A172 (cell line): ENCODE measurements around the gene TLE1. TPM values are rescaled to one million over a fixed set of nuclear protein-coding genes. Genes with fewer than 3 reads are reported as not detected.

Source experiments
- DNase-seq: peaks from one replicate; pipeline ENCODE4 v3.0.0-alpha.2; 2015; ENCODE audit warnings: low spot score
- total RNA-seq: library from RNA; depleted of rRNA; stranded (reverse); fragments of >200 nt; shearing (Covaris generic); gene quantifications from 2 replicates; pipeline ENCODE4 v1.2.3, GENCODE V29; 2014

Gene TLE1
- total RNA-seq, 1 experiment from 2014 or later, result 12.1 TPM

GRCh38 chr9:81578606-81579005 lies 110.7 kb downstream of the TLE1 start:
- peak; percentile 39 for DNase-seq

DNA sequence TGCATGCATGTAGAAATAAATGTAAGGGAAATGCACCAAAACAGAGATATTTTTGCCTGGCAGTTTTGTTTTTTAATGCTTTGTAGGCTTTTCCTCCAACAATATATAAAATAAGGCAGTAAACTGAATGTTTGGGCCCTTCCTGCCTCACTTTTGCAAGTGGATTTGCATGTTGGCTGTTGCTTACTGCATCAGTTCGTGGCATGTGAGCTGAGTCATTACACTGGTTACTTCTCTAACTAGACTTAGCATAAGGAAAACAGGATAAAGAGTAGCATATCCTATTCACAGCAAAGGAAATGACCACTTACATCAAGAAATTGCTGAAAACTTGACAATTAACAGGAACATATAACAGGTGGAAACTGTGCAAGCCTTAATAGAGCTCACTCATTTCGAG lies 113.4 kb downstream of the TLE1 start:
- no peak for DNase-seq

GRCh38 chr9:81574405-81574804 lies 114.9 kb downstream of the TLE1 start:
- peak; percentile 63 for DNase-seq

DNA sequence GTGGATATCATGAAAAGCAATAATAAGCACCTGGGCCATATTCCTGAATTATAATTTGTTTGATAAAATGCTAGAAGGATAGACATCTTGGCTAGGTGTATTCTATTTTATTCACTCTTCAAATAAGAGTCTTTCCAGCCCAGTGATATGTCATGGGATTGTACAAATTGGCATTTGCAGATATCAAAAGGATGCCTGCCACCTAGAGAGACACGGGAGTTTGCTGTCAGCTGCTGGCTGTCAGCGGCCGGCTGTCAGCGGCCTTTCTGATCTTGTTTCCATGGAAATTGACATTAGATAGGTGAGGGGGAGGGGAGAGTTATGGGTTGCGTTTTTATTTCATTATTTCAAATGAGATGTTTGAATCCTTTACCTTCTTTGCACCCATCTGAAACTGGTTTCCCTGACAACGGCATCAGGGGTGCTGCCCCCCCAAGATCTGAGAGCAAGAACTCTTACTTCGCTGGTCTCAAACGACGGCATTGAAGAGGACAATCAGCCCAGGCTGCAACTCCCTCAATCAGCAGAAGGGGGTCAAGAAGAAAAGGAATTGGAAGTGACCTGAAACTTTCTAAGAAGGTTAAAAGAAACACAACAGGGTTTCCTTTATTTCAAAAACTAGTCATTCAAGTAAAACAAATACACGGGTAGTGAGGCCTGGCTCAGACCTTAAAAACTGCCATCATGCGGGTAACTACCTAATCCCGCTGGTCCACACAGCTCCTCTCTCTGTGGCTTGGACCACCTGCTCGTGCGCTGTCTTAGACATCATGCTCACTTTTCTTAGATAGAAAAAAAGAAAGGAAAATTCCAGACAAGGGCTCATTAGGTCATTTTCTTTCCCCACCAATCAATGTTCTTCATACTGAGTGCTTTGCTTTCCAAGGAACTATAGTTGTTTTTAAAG lies 115.7 kb downstream of the TLE1 start:
- no peak for DNase-seq

DNA sequence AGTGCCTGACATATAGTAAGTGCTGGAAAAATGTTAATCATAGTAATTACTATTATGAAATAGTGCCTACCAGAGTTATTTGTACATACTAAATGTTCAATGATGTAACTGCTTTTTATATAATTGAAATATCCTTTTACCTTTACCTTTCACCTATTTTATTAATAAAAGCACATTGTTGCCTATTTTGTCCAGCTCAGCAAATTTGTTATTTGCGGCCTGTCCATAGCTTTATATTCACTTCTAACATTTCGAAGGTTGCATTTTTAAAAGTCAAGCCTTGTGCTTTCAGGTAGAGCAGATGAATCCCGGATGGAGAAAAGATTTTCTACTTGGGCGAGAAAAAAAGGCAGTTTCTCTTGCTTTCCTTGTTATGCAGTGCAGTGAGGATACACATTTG lies 119.3 kb downstream of the TLE1 start:
- no peak for DNase-seq

- DNase-seq, result no peak
Observed at GRCh38 chr9:81566074-81566698, 123.2 kb downstream of the TLE1 start.

DNA sequence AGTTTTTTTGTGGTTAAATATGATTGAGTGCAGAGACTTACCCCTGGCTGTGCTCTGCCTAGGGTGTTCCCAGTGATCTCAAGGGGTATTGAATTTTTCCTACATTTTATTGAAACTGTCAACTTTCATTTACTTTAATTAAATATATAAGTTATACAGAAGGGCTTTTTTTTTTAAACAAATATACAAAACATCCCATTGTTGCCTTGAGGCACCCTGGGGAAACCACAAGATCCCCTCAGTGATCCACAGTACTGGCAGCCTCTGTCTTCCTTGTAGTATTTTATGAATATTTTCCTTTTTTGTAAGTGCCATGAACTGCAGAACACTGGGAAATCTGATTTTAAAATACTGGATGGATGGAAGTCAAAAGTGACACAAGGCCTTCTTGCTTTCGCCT lies 123.7 kb downstream of the TLE1 start:
- DNase-seq, result no peak

- no peak for DNase-seq
Observed at GRCh38 chr9:81565144-81565543, 124.2 kb downstream of the TLE1 start.

- no peak for DNase-seq
Observed at GRCh38 chr9:81564632-81565031, 124.7 kb downstream of the TLE1 start.

DNA sequence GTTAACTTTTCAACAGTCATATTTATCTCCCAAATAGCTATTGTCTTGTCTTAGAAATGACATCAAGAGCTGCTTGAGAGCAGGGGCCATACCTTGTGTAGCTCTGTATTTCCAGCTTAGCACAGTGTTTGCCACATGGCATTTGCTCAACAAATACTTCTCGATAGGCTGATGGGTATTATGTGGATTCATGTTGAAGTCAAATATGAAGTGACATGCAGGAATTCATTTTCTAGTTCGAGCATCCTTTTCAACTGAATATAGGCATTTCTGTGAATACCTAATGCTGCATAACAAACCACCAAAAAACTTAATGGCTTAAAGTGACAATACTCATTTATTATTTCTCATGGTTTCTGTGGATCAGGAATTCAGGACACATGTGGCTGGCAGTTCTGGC lies 125.6 kb downstream of the TLE1 start:
- no peak for DNase-seq

DNA sequence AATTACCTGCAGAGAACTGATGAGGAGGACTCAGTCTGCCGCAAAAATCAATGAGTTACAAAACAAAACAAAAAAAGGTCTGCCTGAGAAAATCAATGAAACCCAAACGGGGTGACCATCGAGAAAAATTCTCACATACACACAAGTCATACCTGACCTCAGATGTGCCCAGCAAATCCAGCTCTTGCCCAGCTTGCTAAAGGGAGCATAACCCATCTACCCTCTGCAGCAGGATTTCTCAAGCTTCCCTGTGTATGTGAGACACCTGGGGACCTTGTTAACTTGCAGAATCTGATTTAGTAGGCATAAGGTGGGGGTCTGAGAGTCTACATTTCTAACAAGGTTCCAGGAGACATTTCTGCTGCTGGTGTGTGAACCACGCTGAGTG lies 126.3 kb downstream of the TLE1 start:
- no peak for DNase-seq

GRCh38 chr9:81562231-81563019 lies 126.9 kb downstream of the TLE1 start:
- DNase-seq, result peak; percentile 90

- peak; percentile 68 for DNase-seq
Observed at GRCh38 chr9:81560851-81561732, 128.3 kb downstream of the TLE1 start.

- peak; percentile 98 for DNase-seq
Observed at GRCh38 chr9:81559709-81560108, 129.6 kb downstream of the TLE1 start.

GRCh38 chr9:81559197-81559596 lies 130.2 kb downstream of the TLE1 start:
- no peak for DNase-seq

DNA sequence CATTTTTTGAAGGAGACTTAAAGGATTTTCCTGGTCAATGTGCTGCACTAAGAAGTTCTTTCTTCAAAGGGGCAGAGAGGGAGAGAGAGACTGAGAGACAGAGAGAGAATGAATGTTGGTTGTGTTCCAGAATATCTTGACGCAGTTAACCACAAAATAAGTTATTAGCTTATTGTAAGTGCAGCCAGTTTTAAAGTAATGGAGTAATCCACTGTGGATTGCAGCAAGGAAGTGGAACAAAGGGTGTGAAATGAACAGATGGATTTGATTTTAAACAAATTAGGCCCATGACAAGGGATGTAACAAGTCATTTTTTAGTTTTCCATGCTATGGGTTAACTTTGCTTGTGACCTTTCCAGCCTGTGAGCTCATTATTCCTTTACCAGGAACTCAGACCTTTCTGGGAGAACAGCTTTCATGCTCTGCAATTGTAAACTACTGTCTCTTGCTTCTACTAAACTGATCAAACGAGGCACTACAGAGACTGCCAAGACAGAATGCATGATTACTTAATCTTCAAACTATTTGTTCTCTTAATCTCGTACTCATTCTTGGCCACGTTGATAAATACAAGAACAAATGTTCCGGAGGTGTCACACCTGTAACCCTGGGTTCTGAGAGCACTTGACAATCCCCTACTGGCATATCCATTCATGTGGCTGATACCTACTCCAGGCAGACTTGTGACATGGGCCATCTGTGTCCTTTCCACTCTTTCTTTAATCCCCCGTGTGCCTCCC lies 131.1 kb downstream of the TLE1 start:
- peak; percentile 64 for DNase-seq

GRCh38 chr9:81557452-81558090 lies 131.8 kb downstream of the TLE1 start:
- no peak for DNase-seq

DNA sequence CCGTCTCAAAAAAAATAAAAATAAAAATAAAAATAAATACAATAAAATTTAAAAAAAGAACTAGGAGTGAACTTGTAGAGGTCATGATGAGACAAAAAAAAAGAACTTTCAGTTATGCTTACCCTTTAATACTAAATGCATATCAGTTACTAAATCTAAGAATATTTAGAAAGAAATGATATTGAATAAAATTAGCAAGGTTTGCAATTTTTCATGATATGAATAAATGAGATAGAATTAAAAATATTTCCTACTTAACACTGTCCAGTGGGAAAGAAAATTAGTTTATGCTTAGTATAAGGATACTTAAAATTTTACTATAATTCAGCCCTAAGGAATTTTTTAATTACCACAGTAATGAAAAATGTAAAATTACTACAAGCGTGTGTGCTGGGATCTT lies 132.4 kb downstream of the TLE1 start:
- DNase-seq, result no peak

GRCh38 chr9:81552581-81552991 lies 136.8 kb downstream of the TLE1 start:
- no peak for DNase-seq

DNA sequence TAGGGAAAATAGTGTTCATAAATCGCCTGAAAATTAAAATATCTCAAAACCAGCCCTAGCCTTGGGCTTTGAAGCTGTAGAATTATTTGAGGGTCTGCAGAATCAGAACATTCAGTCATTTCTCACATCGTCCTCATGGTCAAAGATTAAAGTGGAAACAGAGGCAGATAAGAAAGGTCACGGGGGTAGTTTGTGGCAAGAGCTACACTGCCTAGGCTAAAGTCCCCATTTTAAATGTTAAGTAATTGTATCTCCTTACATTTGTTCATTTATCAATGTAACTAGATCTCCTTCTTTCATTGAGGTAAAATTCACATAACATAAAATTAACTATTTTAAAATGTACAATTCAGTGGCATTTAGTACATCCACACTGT lies 139.2 kb downstream of the TLE1 start:
- no peak for DNase-seq
